GM21619 (cell line): ENCODE results near the gene TCF15.

Experiments used
- ATAC-seq: cut with Tn5 transposase; IDR thresholded peaks from one replicate; pipeline ENCODE4 v1.9.1; 2021; ENCODE audit not compliant: unreplicated experiment

The TCF15 gene, protein sequence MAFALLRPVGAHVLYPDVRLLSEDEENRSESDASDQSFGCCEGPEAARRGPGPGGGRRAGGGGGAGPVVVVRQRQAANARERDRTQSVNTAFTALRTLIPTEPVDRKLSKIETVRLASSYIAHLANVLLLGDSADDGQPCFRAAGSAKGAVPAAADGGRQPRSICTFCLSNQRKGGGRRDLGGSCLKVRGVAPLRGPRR

DNA sequence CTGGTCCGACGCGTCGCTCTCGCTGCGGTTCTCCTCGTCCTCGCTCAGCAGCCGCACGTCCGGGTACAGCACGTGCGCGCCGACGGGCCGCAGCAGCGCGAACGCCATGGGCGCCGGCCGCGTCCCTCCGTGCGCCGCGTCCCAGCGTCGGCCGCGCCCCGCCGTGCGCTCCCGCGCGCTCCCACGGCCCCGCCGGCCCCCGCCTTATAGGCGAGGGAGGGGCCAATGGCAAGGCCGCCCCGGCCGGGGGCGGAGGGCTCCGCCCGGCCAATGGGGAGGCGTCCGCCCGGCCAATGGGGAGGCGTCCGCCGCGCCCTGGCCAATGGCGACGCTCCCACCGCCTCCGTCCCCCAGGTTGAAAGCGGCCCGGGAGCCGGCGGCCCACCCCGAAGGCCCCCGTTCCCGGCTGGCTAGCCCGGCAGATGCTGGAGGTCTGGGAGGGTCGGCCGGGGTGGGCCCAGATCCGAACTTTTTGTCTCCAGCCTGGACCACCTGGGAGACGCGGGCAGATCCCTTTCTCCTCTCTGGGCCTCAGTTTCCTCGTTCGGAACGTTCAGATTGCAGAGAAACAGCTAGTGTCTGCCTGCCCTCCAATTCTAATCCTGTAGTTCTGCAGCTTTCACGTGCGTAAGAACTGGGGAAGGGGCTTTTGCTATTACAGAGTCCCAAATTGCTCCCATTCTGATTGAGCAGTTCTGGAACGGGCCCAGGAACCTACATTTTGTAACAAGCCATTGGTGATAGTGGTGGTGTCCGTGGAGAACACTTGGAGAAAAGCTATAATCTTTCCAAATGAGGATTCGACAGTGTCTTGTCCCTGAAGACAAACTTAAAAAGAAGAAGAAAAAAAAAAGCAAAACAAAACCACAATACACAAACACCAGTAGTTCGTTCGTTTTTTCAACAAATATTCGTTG lies at the start of gene TCF15:
TSS of gene TCF15 (minus strand) at position 180 of the 917 bp plus-strand sequence. CDS start at position 108, 72 bp downstream.
- no peak for ATAC-seq

DNA sequence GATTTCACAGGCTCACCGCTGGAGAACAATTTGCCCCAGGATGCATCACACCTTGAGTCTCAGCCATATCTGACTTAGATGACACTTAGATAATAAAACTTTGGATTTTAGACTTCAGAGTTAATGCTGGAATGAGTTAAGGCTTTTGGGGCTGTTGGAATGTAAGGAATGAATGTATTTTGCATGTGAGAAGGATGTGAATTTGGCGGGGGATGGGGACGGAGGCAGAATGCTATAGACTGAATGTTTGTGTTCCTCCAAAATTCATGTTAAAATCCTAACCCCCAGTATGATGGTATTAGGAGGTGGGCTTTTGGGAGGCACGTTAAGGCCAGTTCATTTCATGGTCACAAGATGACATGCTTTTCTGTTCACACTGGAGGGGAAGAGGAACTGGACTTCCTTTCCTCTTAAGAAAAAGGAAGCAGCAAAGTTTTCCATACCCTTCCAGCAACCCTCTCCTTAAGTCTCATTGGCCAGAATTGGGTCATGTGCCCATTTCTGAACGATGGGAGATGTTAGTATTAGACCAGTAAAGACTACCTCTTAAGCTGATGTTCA lies 48.7 kb upstream of the TCF15 start:
- ATAC-seq, result no peak

DNA sequence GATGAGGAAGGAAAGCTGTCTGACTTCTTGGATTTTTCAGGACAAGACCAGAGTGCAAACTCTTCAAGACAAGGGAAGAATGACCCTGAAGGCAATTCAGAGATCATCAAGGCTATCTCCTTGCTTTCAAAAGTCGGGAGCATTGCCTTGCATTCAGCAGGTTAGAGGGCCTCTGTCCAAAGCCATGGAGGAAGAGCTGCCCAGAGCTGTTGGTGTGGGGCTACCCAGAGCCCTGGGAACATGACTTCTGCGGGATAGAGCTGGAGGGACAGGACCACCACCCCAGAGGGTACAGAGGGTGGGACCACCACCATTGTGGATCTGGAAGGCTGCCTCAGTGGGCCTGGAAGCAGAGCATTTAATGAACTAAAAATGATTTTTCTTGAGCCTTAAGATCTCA lies 48.1 kb upstream of the TCF15 start:
- no peak for ATAC-seq

DNA sequence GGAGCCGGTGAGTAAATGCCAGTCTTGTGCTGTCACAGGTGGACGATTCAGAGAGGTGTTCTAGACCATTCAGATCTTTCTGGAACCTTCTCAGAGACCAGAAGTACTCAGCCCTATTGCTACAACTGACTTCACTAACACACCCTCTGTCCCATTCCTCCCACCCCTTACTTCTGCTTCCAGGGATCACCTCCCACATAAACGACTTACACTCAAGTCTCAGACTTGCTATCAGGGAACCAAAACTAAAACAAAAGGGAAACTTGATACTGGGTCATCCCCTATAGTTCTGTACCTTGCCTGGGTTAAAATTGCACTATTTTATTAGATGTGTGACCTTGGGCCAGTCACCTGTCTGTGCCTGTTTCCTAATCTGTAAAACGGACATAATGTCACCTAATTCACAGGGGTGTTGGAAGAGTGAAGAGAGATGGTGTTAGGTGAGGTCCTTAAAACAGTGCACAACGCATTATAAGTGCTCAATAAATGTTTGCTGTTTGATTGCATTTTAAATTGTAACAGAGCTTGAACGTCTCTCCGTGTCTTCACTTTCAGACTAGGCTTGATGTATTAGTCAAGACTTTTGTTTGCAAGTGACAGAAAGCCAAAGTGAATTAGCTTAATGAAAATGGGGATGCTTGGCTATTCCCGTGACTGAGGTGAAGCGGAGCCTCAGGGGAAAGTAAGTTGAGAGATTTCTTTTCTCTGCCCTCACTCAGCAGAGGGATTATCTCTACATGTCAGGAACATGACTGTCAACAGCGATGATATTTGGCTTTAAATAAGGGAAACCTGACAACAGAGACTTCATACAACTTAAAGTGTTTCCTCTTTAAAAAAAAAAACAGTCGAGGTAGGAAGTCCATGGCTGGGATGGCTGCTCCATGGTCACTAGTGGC lies 45.9 kb upstream of the TCF15 start:
- no peak for ATAC-seq

DNA sequence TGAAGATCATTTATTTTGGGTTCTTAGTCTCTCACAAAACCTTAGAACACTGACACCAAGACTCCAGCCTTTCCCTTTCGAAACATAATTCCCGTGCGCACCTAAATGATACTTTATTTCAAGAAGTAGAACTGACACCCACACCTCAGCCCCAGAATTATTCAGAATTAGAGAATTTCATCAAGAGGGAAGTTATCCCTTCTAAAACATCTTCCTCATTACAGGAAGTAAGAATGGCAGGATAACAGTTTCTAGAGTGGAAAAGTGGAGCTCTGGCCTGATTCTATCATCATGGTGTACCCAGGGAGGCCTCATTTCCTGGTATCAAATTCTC lies 44.3 kb upstream of the TCF15 start:
- no peak for ATAC-seq

DNA sequence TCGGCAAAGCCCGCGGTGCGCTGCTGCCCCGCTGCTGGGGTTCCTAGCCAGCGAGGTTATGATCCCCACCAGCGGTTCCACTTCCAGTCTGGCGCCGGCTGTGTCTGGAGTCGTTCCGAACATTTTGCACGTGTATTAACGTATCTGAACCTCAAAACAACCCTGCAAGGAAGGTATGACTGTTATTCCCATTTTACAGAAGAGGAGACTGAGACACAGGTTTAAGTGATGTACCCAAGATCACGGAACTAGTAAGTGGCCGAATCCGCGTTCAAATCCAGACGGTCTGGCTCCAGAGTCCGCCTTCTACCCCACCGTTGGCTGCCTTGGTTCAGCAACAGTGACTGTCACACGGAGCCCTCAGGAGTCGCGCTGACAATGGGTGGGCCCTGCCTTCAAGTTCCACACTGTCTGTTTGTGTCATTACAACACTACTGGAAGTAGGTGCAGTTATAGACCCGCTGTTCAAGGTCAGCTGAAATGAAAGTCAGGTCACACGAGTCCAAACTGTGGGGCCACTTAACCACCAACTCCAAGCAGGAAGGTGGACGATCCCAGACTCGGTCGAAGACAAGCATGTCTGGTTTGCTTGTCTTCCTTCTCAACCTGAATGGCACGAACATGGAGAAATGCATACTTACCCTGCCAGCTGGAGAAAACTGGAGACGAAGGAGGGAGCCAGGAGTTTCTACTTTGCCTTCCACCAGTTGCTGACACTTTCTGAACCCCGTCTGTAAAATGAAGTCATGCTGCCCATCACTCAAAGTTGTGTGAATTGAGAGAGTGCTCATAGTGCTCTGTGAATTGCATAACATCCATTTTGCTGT lies 43.7 kb upstream of the TCF15 start:
- no peak for ATAC-seq

DNA sequence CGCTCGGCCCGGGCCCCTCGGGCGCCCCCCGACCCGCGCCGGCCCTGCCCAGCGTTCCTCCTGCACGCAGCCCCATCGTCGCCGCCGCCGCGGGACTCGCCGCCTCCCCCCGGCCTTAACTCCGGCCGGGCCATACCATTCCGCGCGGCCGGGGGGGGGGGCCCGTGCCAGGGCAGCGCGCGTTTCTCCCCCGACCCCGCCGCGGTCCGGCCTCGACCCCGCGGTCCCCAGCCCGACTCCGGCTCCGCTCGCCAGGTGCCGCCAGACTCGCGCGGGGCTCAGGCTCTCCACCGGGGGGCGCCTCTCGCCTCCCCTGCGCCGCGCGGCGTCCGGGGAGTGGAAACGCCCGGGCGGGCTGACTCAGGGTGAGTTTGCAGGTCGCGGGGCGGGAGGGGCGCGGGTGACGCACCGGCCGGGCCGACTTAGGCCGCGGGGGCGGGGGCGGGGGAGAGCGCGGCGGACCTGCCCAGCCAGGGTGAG lies 43.0 kb upstream of the TCF15 start, which contains the start of gene SRXN1:
TSS of gene SRXN1 (minus strand) at position 91 of the 480 bp plus-strand sequence. CDS start at position 76, 15 bp downstream.
- peak; percentile 82 for ATAC-seq

DNA sequence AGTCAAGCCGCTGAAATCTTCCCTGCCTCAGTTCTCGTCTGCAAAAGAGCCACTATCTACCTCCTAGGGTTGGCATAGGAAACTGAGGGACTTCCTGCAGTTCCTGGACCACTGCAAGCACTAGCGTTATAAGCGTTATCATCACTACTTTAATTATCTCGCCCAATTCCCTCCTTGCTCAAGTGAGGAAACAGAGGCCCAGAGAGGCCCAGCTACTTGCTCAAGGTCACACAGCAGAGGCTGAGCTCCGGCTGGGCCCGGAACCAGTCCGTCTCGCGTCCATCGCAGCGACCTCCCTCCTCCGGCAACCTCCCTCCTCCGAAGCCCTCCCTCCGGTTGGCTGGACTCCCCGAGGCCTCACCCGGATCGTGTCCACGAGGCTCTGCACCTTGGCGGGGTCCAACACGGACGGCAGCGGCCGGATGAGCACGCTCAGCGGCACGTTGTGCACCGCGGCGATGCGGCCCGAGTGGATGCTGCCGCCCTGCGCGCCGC lies 42.6 kb upstream of the TCF15 start:
- no peak for ATAC-seq

DNA sequence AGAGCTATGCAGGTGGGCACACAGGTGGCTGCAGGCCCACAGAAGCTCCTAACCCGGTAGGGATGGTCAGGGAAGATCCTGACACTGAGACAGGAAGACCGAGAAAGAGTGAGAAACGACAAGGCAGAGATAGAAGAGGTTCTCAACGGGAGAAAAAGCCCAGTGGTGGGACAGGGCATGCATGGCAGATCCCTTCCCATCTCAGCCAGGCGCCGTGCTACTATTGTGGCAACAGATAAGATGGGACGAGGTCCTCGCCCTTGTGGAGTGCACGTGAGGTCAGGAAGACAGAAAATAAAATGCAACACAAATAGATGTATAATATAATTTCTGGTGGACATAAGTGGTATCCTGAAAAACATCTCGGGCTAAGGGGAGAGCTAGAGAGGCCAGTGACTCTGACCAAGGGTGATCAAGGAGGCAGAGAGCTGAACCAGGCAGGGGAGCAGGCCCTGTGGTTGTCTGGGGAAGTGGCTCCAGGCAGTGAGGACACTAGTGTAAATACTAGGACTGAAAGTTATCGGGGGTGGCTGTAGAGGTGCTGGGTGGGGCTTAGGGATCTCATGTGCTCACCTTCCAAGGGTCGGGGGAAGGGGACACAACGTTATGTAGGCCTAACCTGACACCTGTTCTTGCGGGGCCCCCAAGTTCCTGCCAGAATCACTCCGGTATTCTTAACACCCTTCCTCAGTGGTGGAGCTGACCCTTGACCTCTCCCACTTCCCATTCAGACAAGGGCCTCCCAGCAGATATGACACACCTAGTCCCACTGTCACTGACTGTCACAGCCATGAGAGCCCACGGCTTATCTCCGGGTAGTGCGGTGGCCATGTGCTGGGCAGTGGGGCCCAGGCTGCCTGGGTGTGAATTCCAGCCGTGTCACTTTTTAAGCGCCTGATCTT lies 41.9 kb upstream of the TCF15 start:
- no peak for ATAC-seq

DNA sequence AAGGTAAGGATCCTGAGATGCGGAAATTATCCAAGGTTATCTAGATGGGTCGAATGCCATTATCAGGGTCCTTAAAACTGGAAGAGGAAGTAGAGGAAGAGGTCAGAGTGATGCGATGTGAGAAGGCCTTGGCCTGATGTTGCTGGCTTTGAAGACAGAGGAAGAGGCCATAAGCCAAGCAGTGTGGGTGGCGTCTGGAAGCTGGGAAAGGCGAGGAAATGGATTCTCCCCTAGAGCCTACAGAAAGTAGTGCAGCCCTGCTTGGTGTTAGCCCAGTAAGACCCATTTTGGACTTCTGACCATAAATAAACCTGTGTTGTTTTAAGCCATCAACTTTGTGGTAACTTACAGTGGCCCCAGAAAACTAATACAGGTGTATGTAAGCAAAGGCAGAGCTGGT lies 40.8 kb upstream of the TCF15 start:
- ATAC-seq, result no peak

DNA sequence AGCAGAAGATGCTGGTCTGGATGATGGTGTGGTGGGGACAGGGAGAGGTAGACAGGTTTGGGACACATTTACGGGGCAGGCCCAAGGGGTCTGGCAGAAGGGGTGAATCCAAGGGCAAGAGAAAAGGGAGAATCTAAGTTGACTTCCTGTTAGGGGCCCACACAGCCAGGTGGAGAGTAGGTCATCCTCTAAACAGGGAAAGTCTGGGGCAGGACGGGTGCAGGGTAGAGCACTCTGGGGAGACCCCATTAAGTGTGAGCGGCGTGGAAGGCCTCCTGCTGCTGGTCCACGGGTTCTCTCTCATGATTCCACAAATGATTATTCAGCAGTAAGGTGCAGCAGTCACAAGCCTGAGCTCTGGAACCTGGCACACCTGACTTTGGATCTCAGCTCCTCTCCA lies 40.2 kb upstream of the TCF15 start:
- ATAC-seq, result no peak

DNA sequence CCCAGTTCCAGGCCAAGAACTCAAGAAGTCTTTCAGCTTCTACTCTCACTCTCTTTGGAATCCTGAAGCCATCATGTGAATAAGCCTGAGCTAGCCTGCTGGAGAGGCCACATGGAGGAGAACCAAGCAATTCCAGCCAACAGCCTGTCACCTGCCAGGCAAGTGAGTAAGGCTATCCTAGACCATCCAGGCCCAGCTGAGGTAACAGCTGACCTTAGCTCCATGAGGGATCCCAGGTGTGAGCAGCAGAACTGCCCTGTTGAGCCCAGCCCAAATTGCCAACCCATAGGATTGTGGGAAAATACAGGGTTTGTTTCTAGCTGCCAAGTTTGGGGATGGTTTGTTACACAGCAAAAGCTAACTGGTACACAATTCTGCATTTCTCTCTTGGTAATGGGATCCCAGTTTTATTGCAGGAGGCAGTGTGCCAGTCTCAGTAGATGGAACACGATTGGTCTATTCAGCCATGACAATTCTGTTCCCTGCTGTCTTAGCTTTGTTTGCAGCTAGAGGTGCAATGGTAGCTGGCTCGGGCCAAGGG lies 37.4 kb upstream of the TCF15 start:
- ATAC-seq, result no peak

DNA sequence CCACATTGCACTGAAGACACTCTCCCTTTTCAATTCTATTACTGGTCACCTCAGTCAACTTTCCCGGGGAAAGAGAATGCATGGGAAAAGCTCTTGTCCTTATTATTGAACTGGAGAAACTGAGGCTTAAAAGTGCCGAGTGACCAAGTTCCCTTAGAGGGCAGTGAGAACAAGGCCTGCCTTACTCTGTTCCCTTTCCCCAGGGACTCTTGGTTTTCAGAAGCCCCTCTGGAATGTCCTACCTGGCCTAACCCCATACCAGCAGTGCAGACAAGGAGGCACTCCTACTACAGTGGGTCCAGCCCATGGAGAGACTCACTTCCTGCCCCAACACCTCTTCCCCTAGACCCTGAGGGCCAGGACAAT lies 36.7 kb upstream of the TCF15 start:
- no peak for ATAC-seq

DNA sequence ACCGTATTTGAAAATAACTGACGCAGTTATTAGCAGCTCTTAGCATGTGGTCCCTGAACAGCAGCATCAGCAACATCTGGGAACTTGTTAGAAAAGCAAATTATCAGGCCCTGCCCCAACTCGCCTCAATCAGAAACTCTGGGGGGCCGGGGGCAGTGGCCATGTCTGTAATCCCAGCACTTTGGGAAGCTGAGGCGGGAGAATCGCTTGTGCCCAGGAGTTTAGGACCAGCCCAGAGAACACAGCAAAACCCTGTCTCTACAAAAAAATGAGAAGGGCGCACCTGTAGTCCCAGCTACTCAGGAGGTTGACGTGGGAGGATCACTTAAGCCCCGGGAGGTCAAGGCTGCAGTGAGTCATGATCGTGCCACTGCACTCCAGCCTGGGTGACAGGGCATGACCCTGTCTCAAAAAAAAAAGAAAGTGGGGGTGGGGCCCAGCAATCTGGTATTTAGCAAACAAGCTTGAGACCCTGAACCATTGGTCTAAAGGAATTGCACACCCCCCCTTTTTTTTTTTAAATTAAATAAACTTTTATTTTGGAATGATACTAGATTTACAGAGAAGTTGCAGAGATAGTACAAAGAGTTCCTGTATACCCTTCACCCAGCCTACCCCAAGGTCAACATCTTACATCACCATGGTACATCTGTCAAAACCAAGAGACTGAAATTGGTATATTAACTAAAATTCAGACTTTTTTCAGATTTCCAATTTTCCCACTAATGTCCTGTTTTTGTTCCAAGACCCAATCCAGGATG lies 36.2 kb upstream of the TCF15 start:
- no peak for ATAC-seq

DNA sequence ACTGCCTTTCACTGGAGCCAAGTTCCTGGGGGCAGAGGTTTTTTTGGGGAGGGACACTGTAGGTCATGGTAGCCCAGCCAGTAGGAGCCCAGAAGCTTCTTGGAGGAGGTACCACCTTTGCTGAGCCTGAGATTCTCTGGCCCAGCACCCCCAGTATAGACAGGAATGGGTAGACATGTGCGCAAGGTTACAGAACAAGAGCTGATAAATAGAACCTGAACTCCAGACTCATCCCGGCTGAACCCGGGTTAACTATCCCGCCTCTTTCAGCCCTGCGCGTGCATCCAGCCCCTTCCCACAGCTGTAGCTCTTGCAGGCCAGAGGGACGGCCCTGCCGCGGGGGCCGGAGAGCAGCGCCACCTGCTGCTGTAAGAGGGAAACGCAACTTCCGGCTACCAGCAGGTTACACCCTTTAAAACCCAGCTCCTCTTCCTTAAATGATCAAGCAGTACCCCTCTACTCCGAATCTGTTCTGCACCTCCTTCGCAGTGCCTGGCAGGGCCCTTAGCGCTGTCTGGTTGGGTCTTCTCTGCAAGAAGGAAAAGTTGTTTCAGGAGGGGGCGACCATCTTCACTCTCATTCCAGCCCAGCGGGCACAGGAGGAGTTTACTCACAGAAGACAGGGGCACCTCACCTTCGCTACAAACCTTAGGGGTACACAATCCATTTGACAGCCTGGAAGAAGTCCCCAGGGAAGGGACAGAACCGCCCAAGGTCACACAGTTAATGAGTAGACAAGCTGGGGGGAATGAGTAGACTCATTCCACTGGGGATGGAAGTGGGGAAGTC lies 35.4 kb upstream of the TCF15 start:
- ATAC-seq, result peak; percentile 80

DNA sequence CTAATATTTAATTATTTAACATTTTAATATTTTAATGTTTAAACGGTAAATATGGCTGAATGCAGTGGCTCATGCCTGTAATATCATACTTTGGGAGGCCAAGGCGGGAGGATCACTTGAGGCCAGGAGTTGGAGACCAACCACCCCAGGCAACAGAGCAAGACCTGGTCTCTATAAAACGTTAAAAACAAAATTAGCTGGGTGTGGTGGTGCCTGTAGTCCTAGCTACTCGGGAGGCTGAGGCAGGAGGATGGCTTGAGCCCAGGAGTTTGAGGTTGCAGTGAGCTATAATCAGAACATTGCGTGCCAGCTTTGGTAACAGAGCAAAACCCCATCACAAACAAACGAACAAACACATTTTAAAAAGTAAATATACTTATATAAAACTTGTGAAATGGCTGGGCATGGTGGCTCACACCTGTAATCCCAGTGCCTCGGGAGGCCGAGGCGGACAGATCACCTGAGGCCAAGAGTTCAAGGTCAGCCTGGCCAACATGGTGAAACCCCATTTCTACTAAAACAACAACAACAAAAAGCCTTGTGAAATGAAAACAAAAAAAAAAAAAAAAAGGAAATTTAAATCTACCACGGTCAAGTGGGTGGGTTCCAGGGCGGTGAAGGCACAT lies 34.7 kb upstream of the TCF15 start:
- no peak for ATAC-seq
